SK-MEL-5 (cell line): Measurements from ENCODE around the gene PRCP. TPM values are rescaled to one million over a fixed set of nuclear protein-coding genes. Genes with fewer than 3 reads are reported as not detected.

Experiments used
- DNase-seq: peaks from one replicate; pipeline ENCODE4 v3.0.0-alpha.2; 2016; ENCODE audit warnings: low read depth, low spot score
- in situ Hi-C: cut with HindIII; loops from 2 replicates; pipeline ENCODE4 v1.10.0; 2016; ENCODE audit warnings: low sequenced_read_pairs, high pct_unique_total_duplicates, low pct_unique_long_range_greater_than_20kb
- total RNA-seq: library from RNA; depleted of rRNA; stranded (reverse); fragments of >200 nt; shearing (Covaris generic); gene quantifications from 2 replicates; pipeline ENCODE4 v1.2.3, GENCODE V29; 2014

Gene PRCP
- total RNA-seq, 1 experiment from 2014 or later, result 54.8 TPM

- DNase-seq, result no peak
- in situ Hi-C loops, result no loop called here
Measured at GRCh38 chr11:82890936-82891335, 9.3 kb downstream of the PRCP start.

- no peak for DNase-seq
- in situ Hi-C loops, result no loop called here
Measured at GRCh38 chr11:82890002-82890341, 10.3 kb downstream of the PRCP start.

GRCh38 chr11:82889133-82890001 lies 10.9 kb downstream of the PRCP start:
- no peak for DNase-seq
- in situ Hi-C loops, result no loop called here

GRCh38 chr11:82883853-82884252 lies 16.4 kb downstream of the PRCP start:
- DNase-seq, result no peak
- in situ Hi-C loops, result no loop called here

DNA sequence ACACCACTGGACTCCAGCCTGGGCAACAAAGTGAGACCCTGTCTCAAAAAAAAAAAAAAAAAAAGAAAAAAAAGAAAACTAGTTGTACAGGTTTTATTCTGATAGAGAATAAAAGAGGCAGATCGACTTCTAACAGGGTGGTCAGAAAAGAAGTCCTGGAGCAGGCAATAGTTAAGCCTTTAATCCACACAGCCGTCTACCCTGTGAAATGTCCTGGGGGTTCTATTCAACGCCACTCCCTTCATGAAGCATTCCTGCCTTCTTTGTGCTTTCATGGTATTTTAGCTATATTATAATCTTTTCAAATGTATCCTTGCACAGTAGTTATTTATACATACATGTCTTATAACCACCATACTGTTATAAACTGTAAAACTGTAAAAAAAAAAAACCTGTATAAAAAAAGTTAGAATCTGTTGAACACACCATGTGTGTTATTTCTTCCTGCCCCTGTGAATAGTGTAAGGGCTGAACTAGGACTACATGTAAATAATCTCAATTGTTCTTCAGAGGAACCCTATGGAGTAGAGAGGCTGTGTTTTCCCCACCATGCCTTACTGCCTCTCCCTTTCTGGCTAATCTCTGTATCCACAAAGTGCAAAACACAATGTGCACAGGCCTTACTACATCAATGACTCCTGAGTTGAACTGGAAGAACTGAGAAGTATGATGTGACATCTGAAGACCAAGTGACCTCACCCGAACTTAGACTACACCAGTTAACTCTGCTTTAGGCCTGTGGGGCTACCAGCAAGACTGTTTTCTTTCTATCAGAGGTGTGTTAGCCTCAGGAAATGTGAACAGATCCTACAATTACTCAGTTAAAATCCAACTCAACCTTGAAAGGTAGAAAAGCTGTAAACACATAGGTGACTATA lies 25.3 kb downstream of the PRCP start:
- in situ Hi-C loops, result no loop called here
- no peak for DNase-seq

- in situ Hi-C loops, result no loop called here
- no peak for DNase-seq
Measured at GRCh38 chr11:82873919-82874333, 26.3 kb downstream of the PRCP start.

- in situ Hi-C loops, result no loop called here
- DNase-seq, result no peak
Measured at GRCh38 chr11:82872377-82873150, 27.7 kb downstream of the PRCP start.

DNA sequence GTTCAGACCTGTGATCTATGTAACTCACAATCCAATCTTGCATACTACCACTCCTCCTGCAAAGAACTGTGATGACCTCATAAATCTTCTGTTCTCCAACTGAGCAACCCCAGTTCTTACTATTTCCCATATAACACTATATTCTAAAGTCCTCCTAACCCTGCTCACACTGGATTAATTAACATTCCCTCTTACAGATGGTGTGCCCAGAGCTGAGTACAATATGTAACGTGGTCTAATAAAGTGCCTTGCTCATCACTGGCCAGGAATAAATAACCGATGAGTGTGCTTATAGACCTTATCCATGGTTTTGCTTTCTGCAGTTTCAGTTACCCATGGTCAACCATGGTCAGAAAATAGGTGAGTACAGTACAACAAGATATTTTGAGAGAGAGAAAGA lies 28.6 kb downstream of the PRCP start:
- DNase-seq, result no peak
- in situ Hi-C loops, result no loop called here

GRCh38 chr11:82869657-82870056 lies 30.6 kb downstream of the PRCP start:
- no peak for DNase-seq
- in situ Hi-C loops, result no loop called here

DNA sequence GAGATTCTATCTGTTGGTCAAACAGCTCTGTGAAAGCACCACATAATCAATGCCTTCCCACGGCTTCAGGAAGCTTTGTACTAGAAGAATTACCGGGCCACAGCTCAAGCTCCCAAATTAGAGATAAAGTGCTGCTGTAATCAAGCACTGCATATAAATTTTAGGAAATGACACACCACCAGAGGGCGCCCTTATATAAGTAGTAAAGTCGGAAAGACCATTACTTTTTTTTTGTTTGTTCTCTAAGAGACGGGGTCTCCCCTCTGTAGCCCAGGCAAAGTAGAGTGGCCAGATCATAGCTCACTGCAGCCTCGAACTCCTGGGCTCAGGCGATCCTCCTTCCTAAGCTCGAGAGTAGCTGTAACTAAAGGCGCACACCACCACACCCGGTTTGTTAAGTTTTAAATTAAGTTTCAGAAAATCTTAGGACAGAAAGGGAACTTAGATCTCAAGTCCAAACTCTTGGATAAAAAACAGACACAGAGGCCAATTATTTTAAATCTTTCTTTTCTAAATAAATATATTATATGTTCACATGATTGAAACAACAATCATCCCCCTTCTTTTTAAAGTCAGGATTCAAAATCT lies 32.6 kb downstream of the PRCP start:
- DNase-seq, result peak; percentile 81
- in situ Hi-C loops, result no loop called here

DNA sequence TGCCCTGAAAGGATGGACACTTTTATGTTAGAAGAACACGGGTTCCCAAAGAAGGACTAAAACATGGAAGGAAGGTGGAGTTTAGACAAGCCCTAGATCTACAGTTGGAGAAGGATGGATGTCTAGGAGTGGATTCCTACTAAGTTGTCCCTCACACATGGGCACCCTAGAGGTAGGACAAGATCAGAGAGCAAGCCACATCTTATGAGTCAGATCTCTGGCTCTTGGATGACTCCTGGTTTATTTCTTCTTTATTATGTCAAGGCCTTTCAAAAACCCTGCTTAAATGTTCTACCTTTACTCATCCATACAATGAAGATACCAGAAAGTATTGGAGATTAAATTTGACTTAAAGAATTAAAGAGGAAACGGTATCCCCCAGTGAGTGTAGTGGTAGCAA lies 34.4 kb downstream of the PRCP start:
- no peak for DNase-seq
- in situ Hi-C loops, result no loop called here

- in situ Hi-C loops, result no loop called here
- peak; percentile 92 for DNase-seq
Measured at GRCh38 chr11:82864268-82864667, 36.0 kb downstream of the PRCP start.

GRCh38 chr11:82863209-82863608 lies 37.0 kb downstream of the PRCP start:
- in situ Hi-C loops, result no loop called here
- no peak for DNase-seq

GRCh38 chr11:82862379-82862778 lies 37.9 kb downstream of the PRCP start:
- in situ Hi-C loops, result no loop called here
- DNase-seq, result no peak

GRCh38 chr11:82859750-82860149 lies 40.5 kb downstream of the PRCP start:
- in situ Hi-C loops, result no loop called here
- no peak for DNase-seq

DNA sequence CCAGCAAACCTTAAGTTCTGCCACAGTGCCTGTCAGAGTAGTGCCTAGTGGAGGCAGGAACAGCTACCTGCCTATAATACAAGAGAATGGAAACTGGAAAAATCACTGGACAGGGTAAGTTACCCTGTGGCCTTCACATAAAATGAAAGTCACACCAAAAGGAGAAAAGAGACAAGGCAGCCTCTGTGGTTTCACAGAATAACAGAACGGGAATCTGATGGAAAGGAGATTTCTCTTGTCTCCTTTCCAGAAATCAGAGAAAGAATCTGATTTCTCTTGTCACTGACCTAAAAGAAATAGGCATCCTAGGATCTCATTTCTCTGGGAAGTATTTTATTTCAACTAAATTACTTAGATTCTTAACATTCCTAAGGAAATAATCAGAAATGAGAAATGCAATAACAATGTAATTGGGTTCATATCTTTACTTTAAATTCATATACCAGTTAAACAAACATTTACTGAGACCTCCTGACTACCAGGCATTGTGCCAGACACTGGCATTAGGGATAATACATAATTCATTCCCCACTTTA lies 41.6 kb downstream of the PRCP start:
- peak; percentile 36 for DNase-seq
- in situ Hi-C loops, result no loop called here

DNA sequence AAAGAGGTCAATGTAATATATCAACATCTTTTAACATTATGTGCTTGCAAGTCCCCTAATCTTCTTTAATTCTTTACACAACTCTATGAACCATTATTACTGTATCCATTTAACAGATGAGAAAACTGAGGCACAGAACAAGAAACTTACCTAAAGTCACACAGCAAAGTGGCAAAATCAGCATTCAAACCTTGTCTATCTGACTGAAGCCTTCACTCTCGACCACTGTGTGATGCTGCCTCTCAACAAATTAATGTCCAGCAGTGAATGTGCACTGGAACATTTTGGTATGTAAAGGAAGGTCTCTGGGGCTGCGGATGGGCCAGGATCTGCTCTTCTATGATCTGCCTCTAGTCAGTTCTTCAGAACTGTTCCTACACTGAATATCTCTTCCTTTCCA lies 42.1 kb downstream of the PRCP start:
- DNase-seq, result no peak
- in situ Hi-C loops, result no loop called here
